ENCODE results near the gene MRPL38. TPM values are rescaled to one million over a fixed set of nuclear protein-coding genes. Genes with fewer than 3 reads are reported as not detected.
A peak's percentile ranks its signal among the peaks of the same experiment; 100 is the strongest.

Gene MRPL38
- total RNA-seq, 1 donor from 2014 or later: 65.6 TPM

DNA sequence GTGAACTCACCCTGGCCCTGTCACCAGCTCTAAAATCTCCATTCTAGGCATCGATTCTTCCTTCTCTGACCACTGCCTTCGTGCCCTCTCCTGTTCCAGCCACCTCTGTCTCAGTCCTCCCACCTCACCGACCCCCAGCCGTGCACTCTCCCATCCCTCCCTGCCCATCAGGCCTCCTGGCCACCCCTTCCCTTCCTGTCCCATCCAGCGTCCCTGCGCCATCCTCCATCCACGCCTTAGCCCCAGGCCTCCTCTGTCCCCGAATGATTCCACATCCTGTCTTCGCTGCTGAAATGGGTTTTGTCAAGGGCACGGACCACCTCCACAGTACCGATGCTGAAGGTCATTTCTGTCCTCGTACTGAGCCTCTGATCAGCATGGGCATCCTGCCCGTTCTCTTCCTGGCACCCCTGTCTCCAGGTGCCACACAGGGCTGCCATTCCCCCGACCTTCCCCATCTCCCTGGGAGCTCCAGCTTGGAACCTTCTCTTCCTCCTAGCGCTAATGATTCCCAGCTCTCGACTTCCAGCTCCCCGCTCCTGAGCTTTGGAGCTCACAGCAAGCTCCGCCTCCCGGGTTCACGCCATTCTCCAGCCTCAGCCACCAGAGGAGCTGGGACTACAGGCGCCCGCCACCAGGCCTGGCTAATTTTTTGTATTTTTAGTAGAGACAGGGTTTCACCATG is 10.5 kb downstream of the MRPL38 start:
- Mint-ChIP-seq H3K4me3 (ENCODE audit: unreplicated experiment) (peak overlapping the region; percentile 69), H3K9me3 (ENCODE audit: unreplicated experiment) (no peaks in the 10 kb centered on the region), H3K27ac (ENCODE audit: unreplicated experiment) (no peak overlapping the region), H3K36me3 (ENCODE audit: low read depth, unreplicated experiment) (peaks cover 11% of the 10 kb centered on the region), H3K4me1 (ENCODE audit: low read depth, unreplicated experiment) (peaks cover 11% of the 10 kb centered on the region), H3K27me3 (ENCODE audit: low read depth, unreplicated experiment) (no peaks in the 10 kb centered on the region)
- H3K4me2 ChIP-seq (ENCODE audit: low read length): no peak overlapping the region
- no peaks in the 10 kb centered on the region for H3K9me3 ChIP-seq (ENCODE audit: insufficient read depth, low read depth, low read length)
- H2AFZ ChIP-seq (ENCODE audit: low read depth, low read length): no peak overlapping the region
- no peak overlapping the region for H3K4me3 ChIP-seq (ENCODE audit: insufficient read depth, low read depth, low read length)
- peaks cover 26% of the 10 kb centered on the region for H4K20me1 ChIP-seq (ENCODE audit: insufficient read depth, low read length)
- H3K4me1 ChIP-seq (ENCODE audit: insufficient read depth, low read length): peaks cover 12% of the 10 kb centered on the region
- H3K27ac ChIP-seq (ENCODE audit: low read depth, low read length): no peak overlapping the region
- DNase-seq (ENCODE audit: low read depth): no peak
- FAIRE-seq: no peak
- peak overlapping the region; percentile 17 for H3K9ac ChIP-seq (ENCODE audit: low read length)
- no peak for TF ChIP-seq EZH2 (IDR thresholded peaks at IDR 0.05; ENCODE audit: insufficient read depth, low read length)
- TF ChIP-seq, protein P1, sequence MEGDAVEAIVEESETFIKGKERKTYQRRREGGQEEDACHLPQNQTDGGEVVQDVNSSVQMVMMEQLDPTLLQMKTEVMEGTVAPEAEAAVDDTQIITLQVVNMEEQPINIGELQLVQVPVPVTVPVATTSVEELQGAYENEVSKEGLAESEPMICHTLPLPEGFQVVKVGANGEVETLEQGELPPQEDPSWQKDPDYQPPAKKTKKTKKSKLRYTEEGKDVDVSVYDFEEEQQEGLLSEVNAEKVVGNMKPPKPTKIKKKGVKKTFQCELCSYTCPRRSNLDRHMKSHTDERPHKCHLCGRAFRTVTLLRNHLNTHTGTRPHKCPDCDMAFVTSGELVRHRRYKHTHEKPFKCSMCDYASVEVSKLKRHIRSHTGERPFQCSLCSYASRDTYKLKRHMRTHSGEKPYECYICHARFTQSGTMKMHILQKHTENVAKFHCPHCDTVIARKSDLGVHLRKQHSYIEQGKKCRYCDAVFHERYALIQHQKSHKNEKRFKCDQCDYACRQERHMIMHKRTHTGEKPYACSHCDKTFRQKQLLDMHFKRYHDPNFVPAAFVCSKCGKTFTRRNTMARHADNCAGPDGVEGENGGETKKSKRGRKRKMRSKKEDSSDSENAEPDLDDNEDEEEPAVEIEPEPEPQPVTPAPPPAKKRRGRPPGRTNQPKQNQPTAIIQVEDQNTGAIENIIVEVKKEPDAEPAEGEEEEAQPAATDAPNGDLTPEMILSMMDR (IDR thresholded peaks at IDR 0.05; ENCODE audit: insufficient read depth, low read depth, low read length): no peak
- H3K79me2 ChIP-seq (ENCODE audit: insufficient read depth, low read length): peaks cover 19% of the 10 kb centered on the region
- H3K36me3 ChIP-seq (ENCODE audit: insufficient read depth, low read length): peaks cover 6% of the 10 kb centered on the region
- no peaks in the 10 kb centered on the region for H3K27me3 ChIP-seq (ENCODE audit: insufficient read depth, low read length)

DNA sequence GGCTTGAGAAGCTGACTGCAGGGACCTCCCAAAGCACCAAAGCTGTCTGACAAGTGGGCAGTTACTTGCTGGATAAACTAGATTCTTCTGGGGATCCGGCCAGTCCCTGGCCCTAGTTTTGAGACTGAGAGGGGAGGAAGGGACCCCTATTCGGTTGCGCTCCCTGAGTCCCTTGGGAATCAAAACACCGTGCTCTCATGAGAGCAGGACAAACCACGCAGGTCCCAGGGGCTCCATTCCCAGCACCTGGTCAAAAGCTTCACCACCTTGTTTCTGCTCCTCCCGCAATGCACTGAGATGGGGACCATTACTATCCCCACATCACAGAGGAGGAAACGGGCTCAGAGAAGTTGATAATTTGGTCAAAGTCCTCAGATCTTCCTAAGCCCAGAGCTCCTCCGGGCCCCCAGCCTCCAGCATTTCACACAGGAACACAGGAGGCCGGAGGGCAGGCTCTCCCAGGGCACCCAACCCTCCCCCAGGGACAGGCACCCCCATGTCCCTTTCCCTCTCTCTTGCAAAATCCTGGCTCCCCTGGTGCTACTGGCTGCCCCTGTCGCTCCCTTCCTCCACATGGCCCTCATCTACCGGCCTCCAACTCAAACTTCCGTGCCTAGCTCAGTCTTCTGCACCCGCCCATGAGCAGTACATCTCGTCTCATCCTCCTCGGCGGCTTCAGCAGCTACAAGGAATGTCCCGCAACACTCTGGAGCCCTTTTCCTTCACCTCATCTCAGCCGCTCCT is 11.2 kb downstream of the MRPL38 start:
- DNase-seq (ENCODE audit: low read depth) (no peak), FAIRE-seq (no peak)
- TF ChIP-seq, protein P1 (IDR thresholded peaks at IDR 0.05; ENCODE audit: insufficient read depth, low read depth, low read length): no peak
- no peak for TF ChIP-seq EZH2 (IDR thresholded peaks at IDR 0.05; ENCODE audit: insufficient read depth, low read length)
- peaks cover 11% of the 10 kb centered on the region for H3K36me3 Mint-ChIP-seq (ENCODE audit: low read depth, unreplicated experiment)
- H3K27me3 Mint-ChIP-seq (ENCODE audit: low read depth, unreplicated experiment): no peaks in the 10 kb centered on the region
- H3K4me1 ChIP-seq (ENCODE audit: insufficient read depth, low read length): peaks cover 12% of the 10 kb centered on the region
- peaks cover 26% of the 10 kb centered on the region for H4K20me1 ChIP-seq (ENCODE audit: insufficient read depth, low read length)
- H3K9ac ChIP-seq (ENCODE audit: low read length): no peak overlapping the region
- H3K36me3 ChIP-seq (ENCODE audit: insufficient read depth, low read length): peaks cover 4% of the 10 kb centered on the region
- H3K4me3 Mint-ChIP-seq (ENCODE audit: unreplicated experiment): peak overlapping the region; percentile 69
- no peaks in the 10 kb centered on the region for H3K9me3 ChIP-seq (ENCODE audit: insufficient read depth, low read depth, low read length)
- H3K79me2 ChIP-seq (ENCODE audit: insufficient read depth, low read length): peaks cover 19% of the 10 kb centered on the region
- no peak overlapping the region for H3K4me2 ChIP-seq (ENCODE audit: low read length)
- no peak overlapping the region for H3K4me3 ChIP-seq (ENCODE audit: insufficient read depth, low read depth, low read length)
- H3K27ac ChIP-seq (ENCODE audit: low read depth, low read length): no peak overlapping the region
- no peaks in the 10 kb centered on the region for H3K9me3 Mint-ChIP-seq (ENCODE audit: unreplicated experiment)
- no peak overlapping the region for H3K27ac Mint-ChIP-seq (ENCODE audit: unreplicated experiment)
- H3K4me1 Mint-ChIP-seq (ENCODE audit: low read depth, unreplicated experiment): peaks cover 11% of the 10 kb centered on the region
- H3K27me3 ChIP-seq (ENCODE audit: insufficient read depth, low read length): no peaks in the 10 kb centered on the region
- no peak overlapping the region for H2AFZ ChIP-seq (ENCODE audit: low read depth, low read length)

Measured in astrocyte (in vitro differentiated cells and primary cell).